Lower leg skin (tissue), 3 donors: ENCODE data around the gene CSGALNACT2.

Experiments
- POLR2A ChIP-seq, 2 donors: fragments of 450-650 bp; IDR thresholded peaks; one replicate each; pipeline ENCODE4 v1.6.1; 2016 to 2017; ENCODE audit warnings: antibody characterized with exemption in 2 of 2, mild to moderate bottlenecking in 1 of 2, moderate library complexity in 1 of 2
- TF ChIP-seq, protein P1 (sequence below), 3 donors: fragments of 450-650 bp; IDR thresholded peaks; one replicate each; pipeline ENCODE4 v1.5.1; 2016; ENCODE audit warnings: antibody characterized with exemption in 3 of 3, mild to moderate bottlenecking in 3 of 3, moderate library complexity in 2 of 3

GRCh38 chr10:43117031-43117776, 21.0 kb upstream of the CSGALNACT2 start:
- TF ChIP-seq, protein P1, sequence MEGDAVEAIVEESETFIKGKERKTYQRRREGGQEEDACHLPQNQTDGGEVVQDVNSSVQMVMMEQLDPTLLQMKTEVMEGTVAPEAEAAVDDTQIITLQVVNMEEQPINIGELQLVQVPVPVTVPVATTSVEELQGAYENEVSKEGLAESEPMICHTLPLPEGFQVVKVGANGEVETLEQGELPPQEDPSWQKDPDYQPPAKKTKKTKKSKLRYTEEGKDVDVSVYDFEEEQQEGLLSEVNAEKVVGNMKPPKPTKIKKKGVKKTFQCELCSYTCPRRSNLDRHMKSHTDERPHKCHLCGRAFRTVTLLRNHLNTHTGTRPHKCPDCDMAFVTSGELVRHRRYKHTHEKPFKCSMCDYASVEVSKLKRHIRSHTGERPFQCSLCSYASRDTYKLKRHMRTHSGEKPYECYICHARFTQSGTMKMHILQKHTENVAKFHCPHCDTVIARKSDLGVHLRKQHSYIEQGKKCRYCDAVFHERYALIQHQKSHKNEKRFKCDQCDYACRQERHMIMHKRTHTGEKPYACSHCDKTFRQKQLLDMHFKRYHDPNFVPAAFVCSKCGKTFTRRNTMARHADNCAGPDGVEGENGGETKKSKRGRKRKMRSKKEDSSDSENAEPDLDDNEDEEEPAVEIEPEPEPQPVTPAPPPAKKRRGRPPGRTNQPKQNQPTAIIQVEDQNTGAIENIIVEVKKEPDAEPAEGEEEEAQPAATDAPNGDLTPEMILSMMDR (IDR thresholded peaks at IDR 0.05): no peak
- TF ChIP-seq POLR2A (IDR thresholded peaks at IDR 0.05): no peak
